Mesothelial cell of epicardium (in vitro differentiated cells): ENCODE data around the gene UBE3C. TPM values are rescaled to one million over a fixed set of nuclear protein-coding genes. Genes with fewer than 3 reads are reported as not detected.

ENCODE experiments used
- DNase-seq, 2 experiments: peaks; one replicate each; pipeline ENCODE4 v3.0.0; 2021; ENCODE audit warnings: low spot score in 2 of 2; ENCODE audit not compliant: unreplicated experiment in 2 of 2
- H3K27ac Mint-ChIP-seq: 2 replicates; pipeline ENCODE4 v1.8.0; 2021; ENCODE audit warnings: mixed read lengths
- H3K27me3 Mint-ChIP-seq: 2 replicates; pipeline ENCODE4 v1.8.0; 2021; ENCODE audit warnings: low read depth, mixed read lengths
- H3K36me3 Mint-ChIP-seq: 2 replicates; pipeline ENCODE4 v1.8.0; 2021; ENCODE audit warnings: mixed read lengths
- H3K4me1 Mint-ChIP-seq: 2 replicates; pipeline ENCODE4 v1.8.0; 2021; ENCODE audit warnings: mixed read lengths
- H3K4me3 Mint-ChIP-seq: 2 replicates; pipeline ENCODE4 v1.8.0; 2021; ENCODE audit warnings: mild to moderate bottlenecking, moderate library complexity, mixed read lengths
- H3K9me3 Mint-ChIP-seq: 2 replicates; pipeline ENCODE4 v1.8.0; 2021; ENCODE audit warnings: mixed read lengths
- total RNA-seq: library from RNA; stranded (reverse); gene quantifications from 3 replicates; pipeline ENCODE4 v1.2.1, GENCODE V29; 2021
- TF ChIP-seq, protein P1 (sequence below): fragments of 200-600 bp; sonication (generic); IDR thresholded peaks from one replicate; pipeline ENCODE4 v1.5.0; 2021; ENCODE audit warnings: antibody characterized with exemption; ENCODE audit not compliant: unreplicated experiment

UBE3C gene
- total RNA-seq, 1 donor from 2014 or later = 58.8 TPM

DNA sequence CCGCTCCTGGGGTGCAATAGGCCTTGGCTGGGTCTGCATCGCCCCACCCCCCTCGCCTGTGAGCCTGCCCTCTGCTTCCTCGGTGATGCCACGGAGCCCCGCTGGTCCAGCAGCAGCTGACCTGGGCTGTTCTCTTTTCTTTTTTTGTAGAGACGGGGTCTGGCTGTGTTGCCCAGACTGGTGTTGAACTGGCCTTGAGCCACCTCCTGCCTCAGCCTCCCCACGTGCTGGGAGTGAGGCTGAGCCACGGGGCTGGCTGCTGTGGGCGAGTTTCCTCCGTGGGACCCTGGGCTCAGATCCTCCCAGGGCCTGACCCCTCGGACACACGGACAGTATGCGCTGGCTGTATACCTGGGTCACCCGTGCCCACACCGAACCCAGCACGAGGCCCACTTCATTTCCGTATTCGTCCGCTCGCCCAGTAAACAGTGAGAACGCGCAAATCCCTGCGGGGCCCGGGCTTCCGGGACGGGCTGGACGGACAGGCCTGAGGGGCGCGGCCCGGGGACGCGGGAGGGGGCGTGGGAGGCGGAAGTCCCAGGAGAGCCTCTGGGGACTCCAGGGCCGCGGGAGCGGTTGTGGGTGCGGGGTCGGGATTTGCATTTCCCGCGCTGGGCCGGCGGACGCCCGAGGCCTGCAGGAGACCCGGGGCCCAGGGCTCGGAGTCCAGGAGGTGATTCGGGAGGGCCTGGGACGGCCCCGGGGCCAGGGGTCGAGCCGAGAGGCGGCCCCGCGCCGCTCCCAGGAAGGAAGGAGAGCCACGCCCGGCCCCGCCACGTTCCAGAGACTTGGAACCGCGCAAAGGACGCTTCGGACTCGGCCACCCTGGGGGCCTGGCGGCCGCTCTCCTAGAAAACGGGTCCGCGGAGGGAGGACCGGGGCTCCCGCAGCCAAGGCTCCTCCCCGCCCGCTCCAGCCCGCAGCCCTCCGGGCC lies 140.3 kb downstream of the UBE3C start:
- Mint-ChIP-seq H3K9me3 (no peaks in the 10 kb centered on the region), H3K4me3 (no peak overlapping the region), H3K27ac (no peak overlapping the region), H3K27me3 (no peaks in the 10 kb centered on the region), H3K4me1 (peaks cover 3% of the 10 kb centered on the region), H3K36me3 (no peaks in the 10 kb centered on the region)
- TF ChIP-seq, protein P1, sequence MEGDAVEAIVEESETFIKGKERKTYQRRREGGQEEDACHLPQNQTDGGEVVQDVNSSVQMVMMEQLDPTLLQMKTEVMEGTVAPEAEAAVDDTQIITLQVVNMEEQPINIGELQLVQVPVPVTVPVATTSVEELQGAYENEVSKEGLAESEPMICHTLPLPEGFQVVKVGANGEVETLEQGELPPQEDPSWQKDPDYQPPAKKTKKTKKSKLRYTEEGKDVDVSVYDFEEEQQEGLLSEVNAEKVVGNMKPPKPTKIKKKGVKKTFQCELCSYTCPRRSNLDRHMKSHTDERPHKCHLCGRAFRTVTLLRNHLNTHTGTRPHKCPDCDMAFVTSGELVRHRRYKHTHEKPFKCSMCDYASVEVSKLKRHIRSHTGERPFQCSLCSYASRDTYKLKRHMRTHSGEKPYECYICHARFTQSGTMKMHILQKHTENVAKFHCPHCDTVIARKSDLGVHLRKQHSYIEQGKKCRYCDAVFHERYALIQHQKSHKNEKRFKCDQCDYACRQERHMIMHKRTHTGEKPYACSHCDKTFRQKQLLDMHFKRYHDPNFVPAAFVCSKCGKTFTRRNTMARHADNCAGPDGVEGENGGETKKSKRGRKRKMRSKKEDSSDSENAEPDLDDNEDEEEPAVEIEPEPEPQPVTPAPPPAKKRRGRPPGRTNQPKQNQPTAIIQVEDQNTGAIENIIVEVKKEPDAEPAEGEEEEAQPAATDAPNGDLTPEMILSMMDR = no peak
- no peak for DNase-seq

DNA sequence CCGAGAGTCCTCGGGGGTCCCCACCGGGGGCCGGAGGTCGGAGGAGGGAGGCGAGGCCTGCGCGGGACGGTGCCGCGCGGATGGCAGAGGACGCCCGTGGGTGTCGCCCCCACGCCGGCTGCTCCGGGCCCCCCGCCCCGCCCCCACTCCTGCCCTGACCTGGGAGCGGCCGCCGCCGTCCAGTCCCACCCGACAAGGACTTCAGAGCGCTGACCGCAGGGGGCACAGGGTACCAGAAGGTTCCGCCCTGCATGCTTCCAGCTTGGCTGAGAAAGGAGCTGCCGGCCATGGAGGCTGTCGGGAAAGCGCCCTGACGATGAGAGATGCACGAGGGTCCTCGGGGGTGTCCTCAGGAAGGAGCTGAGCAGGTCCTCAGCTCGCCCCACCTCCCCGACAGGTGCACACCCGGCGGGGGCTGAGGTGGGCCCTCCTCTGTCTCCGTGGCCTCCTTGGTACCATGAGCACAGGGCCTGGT lies 141.1 kb downstream of the UBE3C start:
- TF ChIP-seq, protein P1 = no peak
- Mint-ChIP-seq H3K4me3 (no peak overlapping the region), H3K36me3 (no peaks in the 10 kb centered on the region), H3K9me3 (no peaks in the 10 kb centered on the region), H3K27ac (no peak overlapping the region), H3K27me3 (no peaks in the 10 kb centered on the region), H3K4me1 (peaks cover 3% of the 10 kb centered on the region)
- no peak for DNase-seq

DNA sequence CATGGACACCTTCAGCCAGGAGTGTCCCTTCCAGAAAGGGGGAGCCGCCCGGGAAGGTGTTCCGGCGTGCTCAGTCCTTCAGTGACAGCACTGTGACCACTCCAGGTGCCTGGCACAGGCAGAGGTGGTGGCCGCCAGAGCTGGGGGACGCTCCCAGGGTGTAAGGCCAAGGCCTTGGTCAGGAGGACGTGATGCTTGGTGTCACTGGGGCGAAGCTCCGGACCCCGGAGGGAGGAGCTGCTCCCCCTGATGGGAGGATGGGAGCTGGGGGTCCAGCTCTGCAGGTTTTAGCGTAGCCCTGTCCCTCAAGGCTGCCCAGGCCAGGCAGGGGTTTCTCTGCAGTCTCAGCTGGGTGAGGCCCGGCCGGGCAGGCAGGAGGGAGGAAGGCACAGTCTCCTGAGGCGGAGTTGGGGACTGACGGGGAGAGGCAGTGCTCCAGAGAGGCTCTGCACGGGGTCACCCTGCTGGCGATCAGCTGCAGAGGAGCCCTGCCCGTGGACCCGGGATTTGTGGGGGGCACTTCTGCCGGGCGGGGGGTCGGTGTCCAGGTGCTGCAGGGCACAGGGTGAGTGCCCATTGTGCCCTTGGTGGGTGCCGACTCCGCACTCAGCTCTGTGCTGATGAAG lies 141.6 kb downstream of the UBE3C start:
- H3K9me3 Mint-ChIP-seq = no peaks in the 10 kb centered on the region
- no peaks in the 10 kb centered on the region for H3K27me3 Mint-ChIP-seq
- no peak overlapping the region for H3K4me3 Mint-ChIP-seq
- H3K36me3 Mint-ChIP-seq = no peaks in the 10 kb centered on the region
- peaks cover 3% of the 10 kb centered on the region for H3K4me1 Mint-ChIP-seq
- DNase-seq = no peak
- TF ChIP-seq, protein P1 = no peak
- H3K27ac Mint-ChIP-seq = no peak overlapping the region

DNA sequence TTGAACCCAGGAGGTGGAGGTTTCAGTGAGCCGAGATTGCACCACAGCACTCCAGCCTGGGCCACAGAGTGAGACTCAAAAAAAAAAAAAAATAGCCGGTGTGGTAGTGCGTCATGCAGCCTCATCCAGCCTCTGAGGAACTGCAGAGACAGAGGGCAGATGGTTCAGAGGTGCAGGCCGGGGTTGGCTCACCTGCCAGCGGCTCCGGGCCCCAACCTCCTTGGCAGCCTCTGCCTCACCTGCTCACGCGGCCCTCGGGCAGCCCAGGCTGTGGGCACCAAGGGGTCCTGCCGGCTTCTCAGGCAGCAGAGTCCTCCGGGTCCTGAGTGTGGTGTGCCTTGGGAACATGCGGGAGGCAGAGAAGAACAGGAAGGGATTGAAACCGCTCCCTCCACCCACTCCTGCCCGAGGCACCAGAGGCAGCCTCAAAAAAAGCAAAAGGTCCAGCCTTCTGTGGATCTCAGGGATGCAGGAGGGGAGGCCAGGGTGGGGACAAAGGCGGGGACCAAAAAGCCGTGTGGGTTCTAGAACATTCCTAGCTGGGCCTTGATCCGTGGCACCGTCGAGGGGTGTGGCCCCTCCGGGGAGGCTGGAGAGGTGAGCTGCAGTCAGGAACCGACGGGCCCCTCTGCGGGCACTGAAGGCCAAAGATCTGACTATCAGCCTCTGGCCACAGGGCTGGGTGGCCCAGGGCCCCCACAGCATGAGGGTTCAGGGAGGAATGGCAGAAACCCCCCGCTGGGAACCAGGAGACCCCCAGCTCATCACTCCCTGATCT lies 142.7 kb downstream of the UBE3C start:
- no peaks in the 10 kb centered on the region for H3K9me3 Mint-ChIP-seq
- TF ChIP-seq, protein P1 = no peak
- peaks cover 3% of the 10 kb centered on the region for H3K4me1 Mint-ChIP-seq
- H3K27me3 Mint-ChIP-seq = no peaks in the 10 kb centered on the region
- no peak overlapping the region for H3K27ac Mint-ChIP-seq
- H3K36me3 Mint-ChIP-seq = no peaks in the 10 kb centered on the region
- no peak overlapping the region for H3K4me3 Mint-ChIP-seq
- DNase-seq = no peak

DNA sequence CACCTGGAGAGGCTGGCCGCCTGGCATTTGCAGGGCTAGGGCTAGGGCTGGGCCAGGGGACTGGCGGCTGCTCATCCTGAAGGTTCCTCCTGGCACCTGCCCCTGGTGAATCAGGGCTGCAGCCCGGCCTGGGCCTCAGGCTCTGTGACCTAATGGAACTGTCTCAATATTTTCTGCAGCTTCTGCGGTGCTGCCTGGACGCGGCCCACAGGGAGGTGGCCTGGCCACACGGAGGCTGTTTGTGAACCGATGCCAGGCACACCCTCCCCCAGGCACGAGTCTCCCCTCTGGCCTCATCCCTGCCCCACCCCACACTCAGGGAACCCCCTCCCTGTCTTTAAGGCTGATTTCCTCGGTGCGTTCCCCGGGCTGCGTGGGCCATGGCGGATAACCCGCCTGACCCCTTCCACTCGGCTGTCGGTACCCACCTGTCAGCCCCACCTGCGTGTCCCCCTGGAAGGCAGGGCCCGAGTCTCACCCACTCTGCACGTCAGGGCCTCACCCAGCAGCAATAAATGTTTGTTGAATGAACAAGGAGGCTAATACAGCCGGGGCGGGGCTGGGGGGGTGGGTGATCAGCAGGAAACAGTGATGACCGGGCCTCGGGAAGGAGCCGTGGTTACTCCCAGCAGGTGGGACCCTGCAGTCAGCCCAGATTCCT lies 143.5 kb downstream of the UBE3C start:
- Mint-ChIP-seq H3K36me3 (no peaks in the 10 kb centered on the region), H3K27ac (no peak overlapping the region), H3K9me3 (no peaks in the 10 kb centered on the region), H3K27me3 (no peaks in the 10 kb centered on the region), H3K4me1 (peaks cover 2% of the 10 kb centered on the region), H3K4me3 (no peak overlapping the region)
- DNase-seq = no peak
- TF ChIP-seq, protein P1 = no peak
